Esophagus muscularis mucosa (tissue), 4 donors: Measurements from ENCODE around the gene UFM1. TPM values are rescaled to one million over a fixed set of nuclear protein-coding genes. Genes with fewer than 3 reads are reported as not detected.

Experiments used
- DNase-seq: peaks from one replicate; pipeline ENCODE4 v3.0.0-alpha.2; 2017; ENCODE audit errors: extremely low spot score
- H3K27ac ChIP-seq, 4 donors: fragments of 200-600 bp; sonication (generic); replicated peaks in 1 of 4; 1 replicate in 3 of 4; 2 replicates in 1 of 4; pipeline ENCODE4 v1.5.1; 2016 to 2019; ENCODE audit warnings: mild to moderate bottlenecking in 1 of 4
- H3K27me3 ChIP-seq, 4 donors: fragments of 200-600 bp; sonication (generic); one replicate each; pipeline versions ENCODE4 v1.5.1 to v1.6.0; 2016 to 2019
- H3K36me3 ChIP-seq, 4 donors: fragments of 200-600 bp; sonication (generic); one replicate each; pipeline ENCODE4 v1.5.1; 2016 to 2019
- H3K4me1 ChIP-seq, 4 donors: fragments of 200-600 bp; sonication (generic); one replicate each; pipeline ENCODE4 v1.5.1; 2016 to 2019
- H3K4me3 ChIP-seq, 4 donors: fragments of 200-600 bp; sonication (generic); 1 replicate in 2 of 4; 2 replicates in 2 of 4; pipeline ENCODE4 v1.5.1; 2016 to 2019; ENCODE audit warnings: mild to moderate bottlenecking in 4 of 4, moderate library complexity in 1 of 4
- H3K9me3 ChIP-seq, 4 donors: fragments of 200-600 bp; sonication (generic); 1 replicate in 3 of 4; 2 replicates in 1 of 4; pipeline ENCODE4 v1.5.1; 2016 to 2019
- CTCF ChIP-seq, 3 experiments: fragments of 200-600 bp in 2 of 3; fragments of 450-650 bp in 1 of 3; sonication (generic) in 2 of 3; IDR thresholded peaks; one replicate each; pipeline ENCODE4 v1.5.1; 2017 to 2019; ENCODE audit warnings: antibody characterized with exemption in 3 of 3, mild to moderate bottlenecking in 2 of 3, moderate library complexity in 1 of 3
- EP300 ChIP-seq: sonication (generic); formaldehyde crosslinking; IDR thresholded peaks from one replicate; pipeline ENCODE4 v1.6.1; 2017; ENCODE audit warnings: antibody characterized with exemption
- POLR2A ChIP-seq: fragments of 450-650 bp; IDR thresholded peaks from one replicate; pipeline ENCODE4 v1.6.1; 2017; ENCODE audit warnings: antibody characterized with exemption, moderate library complexity, mild to moderate bottlenecking, low read depth
- POLR2AphosphoS5 ChIP-seq, 2 donors: sonication (generic); formaldehyde crosslinking; IDR thresholded peaks; one replicate each; pipeline ENCODE4 v1.6.1; 2017; ENCODE audit warnings: antibody characterized with exemption in 2 of 2
- WGBS: methylation state at CpG from one replicate; pipeline ENCODE4 v1.1.5; 2018; 5-methylcytosine and 5-hydroxymethylcytosine counted together
- intact Hi-C: fragments of 100-400 bp; cut with DNase I; formaldehyde crosslinking; loops from one replicate; pipeline ENCODE4 v1.15.1; 2023
- total RNA-seq, 4 donors: library from RNA; depleted of rRNA; stranded (reverse); fragments of >200 nt; gene quantifications; one replicate each; pipeline versions ENCODE4 v1.1.0 to v1.2.1, GENCODE V29; 2016

UFM1 gene
- total RNA-seq, 4 donors from 2014 or later: 36.2 to 51.0 (median 44.4) TPM

- intact Hi-C loops: no loop called here
- Histone ChIP-seq H3K27me3 (no peaks in the 10 kb centered on the region), H3K4me1 (no peaks in the 10 kb centered on the region), H3K9me3 (no peaks in the 10 kb centered on the region), H3K4me3 (no peak overlapping the region), H3K27ac (no peak overlapping the region), H3K36me3 (no peaks in the 10 kb centered on the region)
- DNase-seq: no peak
- TF ChIP-seq EP300 (no peak), POLR2AphosphoS5 (IDR thresholded peaks at IDR 0.05) (no peak), CTCF (IDR thresholded peaks at IDR 0.05) (no peak), POLR2A (no peak)
- 89% methylated on average over 2 of the region's 2 CpGs for WGBS
Observed at GRCh38 chr13:38334845-38335244, 14.8 kb upstream of the UFM1 start.

- DNase-seq: no peak
- Histone ChIP-seq H3K36me3 (no peaks in the 10 kb centered on the region), H3K4me1 (no peaks in the 10 kb centered on the region), H3K27ac (no peak overlapping the region), H3K9me3 (no peaks in the 10 kb centered on the region), H3K27me3 (no peaks in the 10 kb centered on the region), H3K4me3 (no peak overlapping the region)
- 98% methylated on average over 2 of the region's 2 CpGs for WGBS
- intact Hi-C loops: no loop called here
- TF ChIP-seq CTCF (IDR thresholded peaks at IDR 0.05) (no peak), EP300 (no peak)
Observed at GRCh38 chr13:38338089-38338488, 11.6 kb upstream of the UFM1 start.

GRCh38 chr13:38340624-38341023 is 9.0 kb upstream of the UFM1 start:
- Histone ChIP-seq H3K9me3 (no peaks in the 10 kb centered on the region), H3K27me3 (no peaks in the 10 kb centered on the region), H3K4me1 (no peaks in the 10 kb centered on the region), H3K4me3 (no peak overlapping the region), H3K36me3 (no peaks in the 10 kb centered on the region), H3K27ac (no peak overlapping the region)
- 100% methylated on average over 1 of the region's 1 CpG for WGBS
- intact Hi-C loops: no loop called here
- no peak for TF ChIP-seq CTCF (IDR thresholded peaks at IDR 0.05)
- no peak for TF ChIP-seq EP300
- no peak for TF ChIP-seq POLR2AphosphoS5 (IDR thresholded peaks at IDR 0.05)
- no peak for TF ChIP-seq POLR2A
- no peak for DNase-seq

- TF ChIP-seq CTCF (IDR thresholded peaks at IDR 0.05) (no peak), EP300 (no peak), POLR2AphosphoS5 (IDR thresholded peaks at IDR 0.05) (no peak), POLR2A (no peak)
- Histone ChIP-seq H3K27ac (no peak overlapping the region), H3K4me3 (no peak overlapping the region), H3K4me1 (no peaks in the 10 kb centered on the region), H3K36me3 (no peaks in the 10 kb centered on the region), H3K27me3 (no peaks in the 10 kb centered on the region), H3K9me3 (no peaks in the 10 kb centered on the region)
- intact Hi-C loops: no loop called here
- 89% methylated on average over 3 of the region's 3 CpGs for WGBS
- DNase-seq: no peak
Observed at GRCh38 chr13:38341149-38341692, 8.4 kb upstream of the UFM1 start.

GRCh38 chr13:38346764-38347163 is 2.9 kb upstream of the UFM1 start:
- Histone ChIP-seq H3K4me1 (peaks cover 10 to 22% (median 21%) of the 10 kb centered on the region in 4 donors), H3K36me3 (peaks cover 0 to 4% (median 0%) of the 10 kb centered on the region in 4 donors), H3K27ac (no peak overlapping the region), H3K4me3 (no peak overlapping the region), H3K9me3 (no peaks in the 10 kb centered on the region), H3K27me3 (no peaks in the 10 kb centered on the region)
- intact Hi-C loops: no loop called here
- 82% methylated on average over 2 of the region's 2 CpGs for WGBS
- DNase-seq: no peak
- TF ChIP-seq POLR2AphosphoS5 (IDR thresholded peaks at IDR 0.05): no peak
- no peak for TF ChIP-seq POLR2A
- no peak for TF ChIP-seq EP300
- no peak for TF ChIP-seq CTCF (IDR thresholded peaks at IDR 0.05)
